C4-2B (cell line): Measurements from ENCODE around the gene ANKRD34A.

Source experiments
- ZFX ChIP-seq: fragments of 450-650 bp; IDR thresholded peaks from 2 replicates; pipeline ENCODE4 v1.6.1; 2017
- TF ChIP-seq, protein P1 (sequence below): fragments of 450-650 bp; conservative IDR thresholded peaks from 2 replicates; pipeline ENCODE4 v1.5.1; 2017; ENCODE audit warnings: mild to moderate bottlenecking

DNA sequence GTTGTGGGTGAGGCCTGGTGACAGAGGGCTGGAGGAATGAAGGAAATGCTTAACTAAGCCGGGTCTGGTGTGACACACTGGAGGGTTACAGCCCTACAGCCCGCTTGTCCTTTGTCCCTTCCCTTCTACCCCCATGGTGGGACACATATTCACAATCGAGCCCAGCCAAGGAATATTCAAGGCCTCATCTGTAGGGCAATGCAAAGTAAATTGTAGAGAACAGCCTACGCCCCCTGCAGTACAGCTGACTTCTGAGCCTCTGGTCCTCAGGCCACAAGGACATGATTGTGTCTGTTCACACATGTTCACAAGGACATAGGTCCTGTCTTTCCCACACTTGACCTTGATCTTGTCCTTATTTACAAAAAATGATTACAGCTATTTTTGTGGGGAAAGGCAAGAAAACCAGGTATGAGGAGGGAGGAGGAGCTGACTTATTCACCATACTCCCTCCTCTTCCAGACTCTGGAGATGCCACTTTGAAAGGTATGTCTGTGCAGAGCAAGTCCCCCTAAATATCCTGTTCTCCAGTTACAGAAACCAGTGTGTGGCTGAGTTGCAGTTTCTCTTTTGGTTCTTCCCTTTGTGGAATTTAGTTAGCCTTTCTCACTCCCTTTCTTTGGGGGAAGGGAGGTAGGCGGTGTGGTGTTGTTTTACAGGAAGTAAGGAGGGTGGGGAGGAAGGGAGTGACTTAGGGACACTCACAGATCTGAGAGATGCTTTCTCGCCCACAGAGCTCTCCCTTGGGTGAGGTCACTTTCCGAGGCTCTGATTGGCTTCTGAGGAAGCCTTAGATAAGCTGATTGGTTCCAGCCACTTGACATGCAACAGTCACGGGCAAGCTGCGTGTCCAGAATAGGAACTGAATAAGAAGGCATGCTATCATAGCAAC lies 14.7 kb upstream of the ANKRD34A start:
- TF ChIP-seq, protein P1, sequence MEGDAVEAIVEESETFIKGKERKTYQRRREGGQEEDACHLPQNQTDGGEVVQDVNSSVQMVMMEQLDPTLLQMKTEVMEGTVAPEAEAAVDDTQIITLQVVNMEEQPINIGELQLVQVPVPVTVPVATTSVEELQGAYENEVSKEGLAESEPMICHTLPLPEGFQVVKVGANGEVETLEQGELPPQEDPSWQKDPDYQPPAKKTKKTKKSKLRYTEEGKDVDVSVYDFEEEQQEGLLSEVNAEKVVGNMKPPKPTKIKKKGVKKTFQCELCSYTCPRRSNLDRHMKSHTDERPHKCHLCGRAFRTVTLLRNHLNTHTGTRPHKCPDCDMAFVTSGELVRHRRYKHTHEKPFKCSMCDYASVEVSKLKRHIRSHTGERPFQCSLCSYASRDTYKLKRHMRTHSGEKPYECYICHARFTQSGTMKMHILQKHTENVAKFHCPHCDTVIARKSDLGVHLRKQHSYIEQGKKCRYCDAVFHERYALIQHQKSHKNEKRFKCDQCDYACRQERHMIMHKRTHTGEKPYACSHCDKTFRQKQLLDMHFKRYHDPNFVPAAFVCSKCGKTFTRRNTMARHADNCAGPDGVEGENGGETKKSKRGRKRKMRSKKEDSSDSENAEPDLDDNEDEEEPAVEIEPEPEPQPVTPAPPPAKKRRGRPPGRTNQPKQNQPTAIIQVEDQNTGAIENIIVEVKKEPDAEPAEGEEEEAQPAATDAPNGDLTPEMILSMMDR, result no peak
- no peak for TF ChIP-seq ZFX
